ENCODE data around the gene ALG8. TPM values are rescaled to one million over a fixed set of nuclear protein-coding genes. Genes with fewer than 3 reads are reported as not detected.

ALG8 gene
- total RNA-seq, 3 donors from 2014 or later (not counting 1 experiment from before 2014, with no cell fraction given): 19.2 to 20.1 (median 19.8) TPM

- H3K27me3 ChIP-seq (ENCODE audit: control insufficient read depth, insufficient read depth, low read length): no peaks in the 10 kb centered on the region
- Mint-ChIP-seq H3K4me1 (peaks cover 29 to 33% of the 10 kb centered on the region in 2 donors), H3K27ac (peak overlapping the region; percentile 80 to 91), H3K27me3 (ENCODE audit: low read depth in 2 of 2) (no peaks in the 10 kb centered on the region), H3K36me3 (no peaks in the 10 kb centered on the region), H3K9me3 (no peaks in the 10 kb centered on the region), H3K4me3 (peak overlapping the region; percentile 95)
- ATAC-seq (peak; percentile 15 to 48 (median 40)), DNase-seq (no peak)
- H3K36me3 ChIP-seq (ENCODE audit: control insufficient read depth, insufficient read depth, low read length): peaks cover 2% of the 10 kb centered on the region
- H3K27ac ChIP-seq (ENCODE audit: low read length): peak overlapping the region; percentile 54
- WGBS (ENCODE audit: insufficient coverage): 14% methylated on average over 12 of the region's 12 CpGs
- intact Hi-C loops (cut with micrococcal nuclease): loop anchor here (1.0 kb wide), 2 partner anchors 49 to 145 kb away; partner anchors contain the start of genes INTS4, KCTD21 and USP35
- TF ChIP-seq, protein P1, sequence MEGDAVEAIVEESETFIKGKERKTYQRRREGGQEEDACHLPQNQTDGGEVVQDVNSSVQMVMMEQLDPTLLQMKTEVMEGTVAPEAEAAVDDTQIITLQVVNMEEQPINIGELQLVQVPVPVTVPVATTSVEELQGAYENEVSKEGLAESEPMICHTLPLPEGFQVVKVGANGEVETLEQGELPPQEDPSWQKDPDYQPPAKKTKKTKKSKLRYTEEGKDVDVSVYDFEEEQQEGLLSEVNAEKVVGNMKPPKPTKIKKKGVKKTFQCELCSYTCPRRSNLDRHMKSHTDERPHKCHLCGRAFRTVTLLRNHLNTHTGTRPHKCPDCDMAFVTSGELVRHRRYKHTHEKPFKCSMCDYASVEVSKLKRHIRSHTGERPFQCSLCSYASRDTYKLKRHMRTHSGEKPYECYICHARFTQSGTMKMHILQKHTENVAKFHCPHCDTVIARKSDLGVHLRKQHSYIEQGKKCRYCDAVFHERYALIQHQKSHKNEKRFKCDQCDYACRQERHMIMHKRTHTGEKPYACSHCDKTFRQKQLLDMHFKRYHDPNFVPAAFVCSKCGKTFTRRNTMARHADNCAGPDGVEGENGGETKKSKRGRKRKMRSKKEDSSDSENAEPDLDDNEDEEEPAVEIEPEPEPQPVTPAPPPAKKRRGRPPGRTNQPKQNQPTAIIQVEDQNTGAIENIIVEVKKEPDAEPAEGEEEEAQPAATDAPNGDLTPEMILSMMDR (IDR thresholded peaks at IDR 0.05): no peak
- H3K4me1 ChIP-seq (ENCODE audit: control insufficient read depth, insufficient read depth, low read length): peaks cover 14% of the 10 kb centered on the region
- H3K9me3 ChIP-seq (ENCODE audit: control insufficient read depth, insufficient read depth, low read length): no peaks in the 10 kb centered on the region
- peak overlapping the region; percentile 73 for H3K4me3 ChIP-seq (ENCODE audit: low read length)
These were observed 568 bp downstream of the ALG8 start for GRCh38 chr11:78138694-78139421.

DNA sequence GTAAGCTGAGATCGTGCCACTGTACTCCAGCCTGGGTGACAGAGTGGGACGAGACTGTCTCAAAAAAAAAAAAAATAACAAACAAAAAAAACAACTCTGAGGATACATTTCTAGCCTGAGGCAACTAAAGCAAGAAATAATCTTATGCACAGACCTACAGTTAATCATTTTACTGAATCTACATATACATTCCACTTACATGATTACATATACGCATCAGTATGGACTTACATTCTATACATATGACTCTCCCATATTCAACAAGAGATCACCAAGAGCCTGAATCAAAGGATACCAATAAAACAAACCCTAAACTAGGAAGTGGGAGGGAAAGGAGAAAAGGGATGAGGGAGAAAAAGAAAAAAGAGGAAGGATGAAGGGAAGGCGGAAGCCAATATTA lies 1.1 kb downstream of the ALG8 start:
- Histone ChIP-seq H3K27me3 (ENCODE audit: control insufficient read depth, insufficient read depth, low read length) (no peaks in the 10 kb centered on the region), H3K4me3 (ENCODE audit: low read length) (no peak overlapping the region), H3K9me3 (ENCODE audit: control insufficient read depth, insufficient read depth, low read length) (no peaks in the 10 kb centered on the region), H3K36me3 (ENCODE audit: control insufficient read depth, insufficient read depth, low read length) (peaks cover 2% of the 10 kb centered on the region), H3K27ac (ENCODE audit: low read length) (no peak overlapping the region), H3K4me1 (ENCODE audit: control insufficient read depth, insufficient read depth, low read length) (peaks cover 14% of the 10 kb centered on the region)
- DNase-seq (no peak), ATAC-seq (no peak)
- no peaks in the 10 kb centered on the region for H3K27me3 Mint-ChIP-seq (ENCODE audit: low read depth in 2 of 2)
- TF ChIP-seq, protein P1 (IDR thresholded peaks at IDR 0.05): no peak
- peak overlapping the region; percentile 65 for H3K4me3 Mint-ChIP-seq
- H3K9me3 Mint-ChIP-seq: no peaks in the 10 kb centered on the region
- H3K36me3 Mint-ChIP-seq: no peaks in the 10 kb centered on the region
- 93% methylated on average over 4 of the region's 4 CpGs for WGBS (ENCODE audit: insufficient coverage)
- peaks cover 29 to 33% of the 10 kb centered on the region in 2 donors for H3K4me1 Mint-ChIP-seq
- intact Hi-C loops (cut with micrococcal nuclease): no loop called here
- H3K27ac Mint-ChIP-seq: peak overlapping the region; percentile 80 to 91

- peaks cover 2% of the 10 kb centered on the region for H3K36me3 ChIP-seq (ENCODE audit: control insufficient read depth, insufficient read depth, low read length)
- no peak overlapping the region for H3K27ac ChIP-seq (ENCODE audit: low read length)
- no peaks in the 10 kb centered on the region for H3K27me3 ChIP-seq (ENCODE audit: control insufficient read depth, insufficient read depth, low read length)
- Mint-ChIP-seq H3K27ac (no peak overlapping the region), H3K27me3 (ENCODE audit: low read depth in 2 of 2) (no peaks in the 10 kb centered on the region), H3K36me3 (no peaks in the 10 kb centered on the region), H3K4me1 (peaks cover 4 to 21% of the 10 kb centered on the region in 2 donors), H3K9me3 (no peaks in the 10 kb centered on the region), H3K4me3 (no peak overlapping the region)
- ATAC-seq: no peak
- TF ChIP-seq, protein P1 (IDR thresholded peaks at IDR 0.05): no peak
- no peaks in the 10 kb centered on the region for H3K4me1 ChIP-seq (ENCODE audit: control insufficient read depth, insufficient read depth, low read length)
- 92% methylated on average over 2 of the region's 2 CpGs for WGBS (ENCODE audit: insufficient coverage)
- intact Hi-C loops (cut with micrococcal nuclease): no loop called here
- DNase-seq: no peak
- H3K4me3 ChIP-seq (ENCODE audit: low read length): no peak overlapping the region
- no peaks in the 10 kb centered on the region for H3K9me3 ChIP-seq (ENCODE audit: control insufficient read depth, insufficient read depth, low read length)
These were observed 7.0 kb downstream of the ALG8 start for GRCh38 chr11:78132475-78132874.
